RKO (cell line): ENCODE results near the gene MINK1.
"Not testable (repeated sequence)": the region's sequence is repeated elsewhere in the genome, so short reads cannot be mapped to it uniquely, and the experiment has no call there.

ENCODE experiments used
- DNase-seq: peaks from one replicate; pipeline ENCODE4 v3.0.0-alpha.2; 2016; ENCODE audit warnings: low spot score

Gene MINK1

DNA sequence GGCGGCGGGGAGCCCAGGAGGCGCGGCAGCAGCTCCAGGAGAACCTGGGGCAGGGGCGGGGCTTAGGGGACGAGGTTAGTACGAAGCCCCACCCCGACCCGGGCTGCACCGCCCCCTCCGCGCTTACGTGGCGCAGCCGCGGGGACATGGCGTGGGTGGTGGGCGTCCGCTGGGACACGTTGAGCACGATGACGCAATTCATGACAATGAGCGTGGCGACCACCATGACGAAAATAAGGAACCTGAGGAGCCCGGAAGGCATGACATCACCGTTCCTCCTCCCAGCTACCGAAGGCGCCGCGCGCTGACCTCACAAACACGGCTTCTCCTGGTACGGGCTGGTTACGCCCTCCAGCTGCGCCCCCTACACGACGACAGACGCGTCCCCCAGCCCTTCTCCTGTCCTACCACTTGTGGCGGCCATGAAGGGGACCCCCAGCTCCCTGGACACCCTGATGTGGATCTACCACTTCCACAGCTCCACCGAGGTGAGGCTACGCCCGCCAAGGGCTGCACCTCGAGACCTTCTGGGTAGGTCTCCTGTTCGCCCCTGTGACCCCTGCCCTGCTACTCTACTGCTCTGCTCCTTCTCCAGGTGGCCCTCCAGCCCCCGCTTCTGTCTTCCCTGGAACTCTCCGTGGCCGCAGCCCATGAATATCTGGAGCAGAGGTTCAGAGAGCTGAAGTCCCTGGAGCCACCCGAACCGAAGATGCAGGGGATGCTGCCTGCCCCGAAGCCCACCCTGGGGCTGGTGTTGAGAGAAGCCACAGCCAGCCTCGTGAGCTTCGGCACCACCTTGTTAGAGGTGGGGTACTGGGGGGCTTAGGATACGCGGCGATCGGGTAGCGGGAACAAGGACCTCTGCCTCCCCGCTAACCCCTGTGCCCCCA, 66.4 kb downstream of the MINK1 start, which contains the start of gene C17orf107:
TSS of gene C17orf107 (plus strand) at position 196 of the 890 bp plus-strand sequence. CDS start at position 423, 227 bp downstream.
- no peak for DNase-seq

DNA sequence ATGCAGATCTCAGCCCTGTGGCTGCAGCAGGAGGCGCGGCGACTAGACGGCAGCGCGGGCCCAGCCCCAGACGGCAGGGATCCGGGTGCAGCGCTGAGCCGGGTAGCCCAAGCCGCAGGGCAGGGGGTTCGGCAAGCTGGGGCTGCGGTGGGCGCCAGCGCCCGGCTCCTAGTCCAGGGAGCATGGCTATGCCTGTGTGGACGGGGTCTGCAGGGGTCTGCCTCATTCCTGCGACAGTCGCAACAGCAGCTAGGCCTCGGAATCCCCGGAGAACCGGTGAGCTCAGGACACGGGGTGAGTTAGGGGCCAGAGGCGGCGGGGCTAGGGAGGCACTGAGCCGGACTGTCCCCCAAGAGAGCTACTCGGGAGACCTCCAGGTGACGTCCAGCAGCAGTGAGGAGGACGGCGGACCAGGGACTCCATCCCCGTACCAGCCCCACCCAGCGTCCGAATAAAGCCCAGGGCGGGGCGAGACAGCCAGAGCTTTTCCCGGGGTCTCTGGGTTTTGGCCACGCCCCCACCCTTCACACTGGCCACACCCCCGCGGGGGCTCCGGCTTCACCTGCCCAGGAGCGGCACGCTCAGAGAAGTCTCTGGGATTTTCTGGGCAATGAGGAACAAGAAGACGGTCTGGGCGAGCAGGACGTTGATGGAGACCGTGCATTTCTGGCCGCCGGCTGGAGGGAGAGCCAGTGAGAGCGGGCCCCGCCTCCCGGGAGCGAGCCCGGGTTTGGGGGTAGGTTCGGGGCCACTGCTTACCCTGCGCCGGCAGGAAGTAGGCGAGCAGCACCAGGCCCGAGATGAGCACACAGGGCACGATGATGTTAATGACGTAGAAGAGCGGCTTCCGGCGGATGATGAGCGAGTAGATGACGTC, 67.3 kb downstream of the MINK1 start:
- DNase-seq, result no peak

DNA sequence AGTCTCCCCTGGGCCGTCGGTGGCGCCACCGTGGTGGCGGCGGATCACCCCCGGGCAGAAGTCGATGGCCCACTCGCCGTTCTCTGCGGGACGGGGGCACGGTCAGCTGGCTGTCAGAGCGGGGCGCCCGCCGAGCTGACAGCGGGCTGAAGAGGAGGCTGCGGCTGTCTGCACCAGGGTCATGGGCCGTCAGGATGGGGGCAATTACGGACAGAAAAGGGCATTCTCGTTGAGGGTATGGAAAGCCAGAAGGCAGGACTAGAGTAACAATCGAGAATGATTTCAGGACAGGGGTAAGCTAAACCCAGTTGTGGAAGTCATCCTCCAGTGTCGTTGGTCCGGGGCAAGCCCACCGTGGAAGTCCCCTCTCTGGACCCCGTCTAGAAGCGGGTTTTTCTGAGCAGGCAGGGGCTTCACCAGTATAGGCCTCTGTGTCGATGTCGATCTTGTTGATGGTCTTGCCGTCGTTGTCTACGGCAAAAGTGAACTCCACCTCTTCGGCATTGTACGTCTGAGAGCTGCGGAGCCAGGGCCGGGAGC, 68.0 kb downstream of the MINK1 start:
- DNase-seq, result no peak

DNA sequence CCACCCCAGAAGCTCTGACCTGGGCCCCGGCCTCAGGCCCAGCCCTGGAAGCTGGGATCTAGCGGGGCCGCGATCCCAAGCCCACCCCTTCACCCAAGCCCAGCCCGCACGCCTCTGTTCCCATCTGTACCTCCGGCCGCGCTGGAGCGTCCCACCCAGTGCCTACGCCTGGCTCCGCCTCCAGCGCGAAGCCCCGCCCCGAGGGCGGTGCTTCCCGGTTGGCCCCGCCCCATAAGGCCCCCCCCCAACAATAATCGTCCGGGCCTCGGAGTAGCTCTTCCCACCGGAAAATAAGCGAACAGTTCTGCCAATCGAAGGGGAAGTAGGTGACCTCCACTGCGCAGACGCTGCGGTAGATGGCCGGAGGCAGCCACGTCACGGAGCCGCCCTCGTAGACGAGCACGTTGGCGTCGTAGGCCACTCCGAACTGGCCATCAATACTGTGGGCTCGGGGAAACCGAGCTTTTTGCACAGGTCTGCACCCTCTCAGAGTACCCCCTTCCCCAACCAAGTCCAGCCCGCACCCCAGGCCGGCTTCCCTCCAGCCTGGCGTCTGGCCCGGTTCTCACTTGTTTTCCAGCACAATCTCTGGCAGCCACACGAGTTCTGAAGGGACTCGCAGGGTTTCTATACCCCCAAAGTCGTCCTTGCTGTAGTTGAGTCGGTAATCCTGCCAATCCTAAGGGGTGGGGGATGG, 68.7 kb downstream of the MINK1 start:
- no peak for DNase-seq

DNA sequence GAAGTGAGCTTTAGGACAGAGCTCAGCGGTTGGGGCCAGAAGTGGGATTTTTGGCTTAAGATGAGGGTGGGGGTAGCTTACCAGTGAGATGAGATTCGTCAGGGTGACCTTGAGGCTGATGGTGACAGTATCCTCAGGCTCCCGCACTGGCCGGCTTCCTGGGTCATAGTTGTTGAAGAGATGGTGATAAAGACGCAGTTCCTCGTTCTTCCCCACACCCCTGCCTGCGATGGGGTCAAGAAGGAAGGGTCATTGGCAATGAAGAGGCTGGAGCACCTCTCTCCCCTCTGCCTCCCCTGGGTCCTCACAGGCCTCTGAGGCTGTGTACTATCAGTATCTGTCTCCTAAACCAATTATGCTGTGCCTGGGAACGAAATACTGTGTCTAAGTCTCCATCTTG, 69.4 kb downstream of the MINK1 start:
- DNase-seq, result no peak

DNA sequence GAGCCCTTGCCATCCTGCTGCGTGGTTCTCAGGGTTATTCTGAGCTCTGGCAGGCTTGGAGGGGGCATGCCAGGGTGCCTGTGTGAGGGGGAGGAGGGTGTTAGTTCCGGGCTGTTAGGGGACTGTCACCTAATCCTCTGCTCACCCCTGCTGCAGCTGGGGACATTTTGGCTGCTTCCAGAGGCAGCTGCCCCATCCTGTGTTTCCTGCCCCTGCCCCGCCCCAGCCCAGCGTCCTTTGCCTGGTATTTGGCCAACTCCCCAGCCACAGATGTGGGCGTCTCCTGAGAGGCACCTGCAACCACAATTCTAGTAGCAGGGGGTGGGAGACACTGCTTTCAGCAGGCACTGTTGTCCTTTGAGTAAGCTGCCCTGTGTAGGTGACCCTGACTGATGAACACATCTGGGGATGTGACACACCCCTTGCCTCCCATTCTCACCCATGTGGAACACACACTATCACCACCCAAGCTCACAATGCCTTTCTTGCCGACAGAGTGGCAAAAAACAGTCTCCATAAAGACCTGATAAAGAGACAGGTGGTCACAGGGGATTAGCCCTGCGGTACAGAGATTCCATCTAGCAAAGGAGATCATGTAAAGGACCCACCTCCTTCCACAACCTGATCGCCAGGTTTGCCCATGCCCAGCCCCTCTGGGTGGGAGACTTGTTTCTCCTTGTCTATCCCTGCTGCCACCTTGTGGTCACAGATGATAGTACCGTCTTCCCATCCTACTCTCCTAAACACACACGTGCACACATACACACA, 70.1 kb downstream of the MINK1 start, which contains the start of gene CHRNE:
TSS of gene CHRNE (minus strand) at position 48 of the 768 bp plus-strand sequence. CDS start at position 13, 35 bp downstream.
- DNase-seq, result peak; percentile 64

DNA sequence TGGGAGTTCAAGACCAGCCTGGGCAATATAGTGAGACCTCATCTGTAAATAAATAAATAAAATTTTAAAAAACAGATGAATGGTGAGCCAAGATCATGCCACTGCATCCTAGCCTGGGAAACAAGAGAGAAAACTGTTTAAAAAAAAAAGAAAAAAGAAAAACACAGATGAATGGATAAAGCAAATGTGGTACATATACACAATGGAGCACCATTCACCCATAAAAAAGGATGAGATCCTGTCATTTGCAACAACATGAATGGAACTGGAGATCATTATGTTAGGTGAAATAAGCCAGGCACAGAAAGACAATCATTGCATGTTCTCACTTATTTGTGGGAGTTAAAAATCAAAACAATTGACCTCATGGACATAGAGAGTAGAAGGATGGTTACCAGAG, 73.5 kb downstream of the MINK1 start:
- not testable (repeated sequence) for DNase-seq

DNA sequence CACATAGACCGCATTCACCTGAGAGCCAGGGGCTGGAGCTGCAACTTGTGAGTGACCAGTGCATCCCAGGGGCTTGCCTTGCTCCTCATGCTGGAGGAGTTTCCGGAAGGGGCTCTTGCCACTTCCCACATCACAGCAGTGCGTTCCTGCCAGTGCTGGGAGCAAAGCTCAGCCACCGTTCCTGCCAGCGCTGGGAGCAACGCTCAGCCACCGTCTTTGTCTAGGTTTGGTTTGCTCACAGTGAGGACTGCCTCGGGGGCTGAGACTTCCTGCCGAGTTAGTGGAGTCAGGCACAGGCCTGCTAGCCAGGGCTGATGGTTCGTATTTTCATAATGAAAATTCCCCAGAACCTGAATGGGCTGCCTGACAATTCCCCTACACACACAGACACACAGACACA, 75.2 kb downstream of the MINK1 start:
- DNase-seq, result no peak

DNA sequence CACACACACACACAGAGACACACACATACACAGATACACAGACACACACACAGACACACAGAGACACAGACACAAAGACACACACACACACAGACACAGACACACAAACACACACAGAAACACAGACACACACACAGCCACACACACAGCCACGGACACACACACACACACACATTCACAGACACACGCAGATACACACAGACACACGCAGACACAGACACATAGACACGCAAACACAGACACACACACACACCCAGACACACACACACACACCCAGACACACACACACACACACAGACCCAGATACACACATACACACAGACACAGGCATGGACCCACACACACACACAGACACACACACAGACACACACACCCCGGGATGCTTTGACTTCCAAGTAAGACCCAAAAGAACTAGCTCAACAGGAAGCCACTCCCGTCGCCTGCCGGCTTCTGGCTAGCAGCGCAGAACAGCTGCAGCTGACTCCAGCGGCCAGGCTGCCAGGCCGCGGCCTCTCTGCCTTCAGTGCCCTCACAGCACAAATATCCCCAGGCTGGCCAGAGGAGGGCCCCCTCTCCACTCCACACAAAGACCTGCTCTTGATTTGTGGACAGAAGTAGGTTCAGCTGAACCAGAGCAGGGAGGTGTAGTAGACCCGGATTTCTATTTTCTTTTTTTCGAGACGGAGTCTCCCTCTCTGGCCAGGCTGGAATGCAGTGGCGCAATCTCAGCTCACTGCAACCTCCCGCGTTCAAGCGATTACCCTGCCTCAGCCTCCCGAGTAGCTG, 75.8 kb downstream of the MINK1 start:
- peak; percentile 90 for DNase-seq

DNA sequence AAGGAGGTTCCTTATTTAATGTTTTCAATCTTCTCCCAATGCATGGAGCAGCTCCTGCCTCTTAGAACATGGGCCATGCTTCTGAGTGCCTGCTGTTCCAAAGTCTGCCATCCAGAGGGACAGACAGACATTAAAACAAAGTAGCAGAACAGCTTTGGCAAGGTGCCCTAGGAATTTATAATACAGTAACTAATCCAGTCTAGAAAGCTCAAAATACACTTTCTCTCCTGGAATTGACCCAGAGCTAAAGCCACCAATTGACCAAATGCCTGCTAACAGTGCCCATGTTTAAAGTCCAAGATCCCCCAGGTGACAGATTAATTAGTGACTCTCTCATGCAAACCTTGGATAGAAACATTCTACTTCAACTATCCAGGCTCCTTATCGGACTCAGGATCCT, 80.9 kb downstream of the MINK1 start:
- peak; percentile 23 for DNase-seq

DNA sequence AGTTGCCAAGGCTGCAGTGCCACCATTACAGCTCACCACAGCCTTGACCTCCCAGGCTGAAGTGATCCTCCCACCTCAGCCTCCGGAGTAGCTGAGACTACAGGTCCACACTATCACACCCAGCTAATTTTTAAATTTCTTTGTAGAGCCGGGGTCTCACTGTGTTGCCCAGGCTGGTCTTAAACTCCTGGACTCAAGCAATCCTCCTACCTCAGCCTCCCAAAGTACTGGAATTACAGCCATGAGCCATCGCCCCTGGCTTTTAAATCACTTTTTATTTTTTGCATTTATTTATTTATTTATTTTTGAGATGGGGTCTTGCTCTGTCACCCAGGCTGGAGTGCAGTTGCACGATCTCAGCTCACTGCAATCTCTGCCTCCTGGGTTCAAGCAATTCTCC, 81.4 kb downstream of the MINK1 start:
- not testable (repeated sequence) for DNase-seq

DNA sequence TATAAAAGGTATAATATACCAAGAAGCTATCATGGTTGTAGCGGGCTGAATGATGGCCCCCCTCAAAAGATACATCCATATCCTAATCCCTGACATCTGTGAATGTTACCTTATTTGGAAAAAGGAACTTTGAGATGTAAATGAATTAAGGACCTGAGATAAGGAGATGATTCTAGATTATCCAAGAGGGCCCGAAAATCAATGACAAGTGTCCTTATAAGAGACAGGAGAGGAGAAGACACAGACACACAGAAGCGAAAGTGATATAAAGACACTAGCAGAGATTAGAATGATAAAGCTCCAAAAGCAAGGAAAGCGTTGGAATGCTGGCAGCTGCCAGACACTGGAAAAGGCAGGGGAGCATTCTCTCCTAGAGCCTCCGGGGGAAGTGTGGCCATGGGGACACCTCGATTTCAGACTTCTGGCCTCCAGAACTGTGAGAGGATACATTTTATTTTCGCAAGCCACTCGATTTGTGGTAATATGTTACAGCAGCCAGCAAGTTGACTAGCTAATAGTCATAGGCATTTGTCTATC, 86.4 kb downstream of the MINK1 start:
- no peak for DNase-seq

DNA sequence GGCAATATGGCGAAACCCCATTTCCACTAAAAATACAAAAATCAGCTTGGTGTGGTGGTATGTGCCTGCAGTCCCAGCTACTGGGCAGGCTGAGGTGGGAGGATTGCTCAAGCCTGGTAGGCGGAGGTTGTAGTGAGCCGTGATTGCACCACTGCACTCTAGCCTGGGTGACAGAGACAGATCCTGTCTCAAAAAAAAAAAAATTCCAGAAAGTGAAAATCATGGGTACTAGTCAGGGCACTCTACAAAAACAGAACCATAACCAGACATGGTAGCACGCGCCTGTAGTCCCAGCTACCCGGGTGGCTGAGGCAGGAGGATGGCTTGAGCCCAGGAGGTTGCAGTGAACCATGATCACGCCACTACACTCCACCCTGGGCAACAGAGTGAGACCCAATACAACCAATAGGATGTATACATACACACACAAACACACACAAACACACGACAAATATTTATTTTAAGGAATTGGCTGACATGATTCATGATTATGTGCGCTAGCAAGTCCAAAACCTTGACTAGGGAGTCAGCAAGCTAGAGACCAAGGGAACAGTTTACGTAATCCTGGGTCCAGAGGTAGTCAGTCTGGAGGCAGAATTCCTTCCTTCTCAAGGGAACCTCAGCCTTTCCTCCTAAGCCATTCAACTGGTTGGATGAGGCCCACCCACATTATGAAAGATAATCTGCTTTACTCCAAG, 87.4 kb downstream of the MINK1 start:
- DNase-seq, result no peak

DNA sequence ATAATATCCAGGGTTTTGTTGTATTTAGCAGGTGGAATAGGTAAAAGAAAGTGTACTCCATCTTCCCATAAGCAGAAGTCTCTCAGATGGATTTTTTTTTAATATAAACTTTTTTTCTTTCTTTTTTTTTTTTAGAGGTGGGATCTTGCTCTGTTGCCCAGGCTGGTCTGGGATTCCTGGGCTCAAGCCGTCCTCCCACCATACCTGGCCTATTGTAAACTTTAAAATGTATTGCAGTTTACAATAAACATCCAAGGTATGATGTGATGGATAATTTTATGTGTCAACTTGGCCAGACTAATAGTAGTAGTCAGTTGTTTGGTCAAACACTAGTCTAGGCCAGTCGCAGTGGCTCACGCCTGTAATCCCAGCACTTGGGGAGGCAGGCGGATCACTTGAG, 88.2 kb downstream of the MINK1 start:
- no peak for DNase-seq

DNA sequence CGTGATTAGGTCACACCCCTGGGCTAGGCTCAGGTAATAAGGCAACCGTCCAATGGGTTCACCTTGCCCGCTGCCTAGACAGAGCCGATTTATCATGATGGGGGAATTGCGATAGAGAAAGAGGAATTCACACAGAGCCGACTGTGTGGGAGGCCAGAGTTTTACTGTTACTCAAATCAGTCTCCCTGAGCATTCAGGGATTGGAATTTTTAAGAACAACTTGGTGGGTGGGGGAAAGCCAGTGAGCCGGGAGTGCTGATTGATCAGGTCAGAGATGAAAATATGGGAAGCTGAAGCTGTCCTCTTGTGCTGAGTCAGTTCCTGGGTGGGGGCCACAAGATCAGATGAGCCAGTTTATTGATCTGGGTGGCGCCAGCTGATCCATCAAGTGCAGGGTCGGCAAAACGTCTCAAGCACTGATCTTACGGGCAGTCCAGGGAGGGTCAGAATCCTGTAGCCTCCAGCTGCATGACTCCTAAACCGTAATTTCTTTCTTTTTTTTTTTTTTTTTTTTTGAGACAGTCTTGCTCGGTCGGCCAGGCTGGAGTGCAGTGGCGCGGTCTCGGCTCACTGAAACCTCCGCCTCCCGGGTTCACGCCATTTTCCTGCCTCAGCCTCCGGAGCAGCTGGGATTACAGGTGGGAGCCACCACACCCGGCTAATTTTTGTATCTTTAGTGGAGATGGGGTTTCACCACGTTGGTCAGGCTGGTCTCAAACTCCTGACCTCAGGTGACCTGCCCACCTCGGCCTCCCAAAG, 93.6 kb downstream of the MINK1 start:
- not testable (repeated sequence) for DNase-seq

DNA sequence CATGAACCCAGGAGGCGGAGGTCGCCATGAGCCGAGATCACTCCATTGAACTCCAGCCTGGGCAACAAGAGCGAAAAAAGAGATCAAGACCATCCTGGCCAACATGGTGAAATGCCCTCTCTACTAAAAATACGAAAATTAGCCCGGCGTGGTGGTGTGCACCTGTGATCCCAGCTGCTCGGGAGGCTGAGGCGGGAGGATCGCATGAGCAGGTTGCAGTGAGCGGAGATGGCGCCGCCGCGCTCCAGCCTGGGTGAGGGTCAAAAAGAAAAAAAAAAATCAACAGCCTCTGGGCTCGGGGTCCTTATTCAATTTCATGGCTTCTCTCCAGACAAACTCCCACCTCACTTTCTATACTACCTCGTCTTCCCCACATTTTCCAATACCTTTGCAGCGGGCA, 95.7 kb downstream of the MINK1 start:
- DNase-seq, result no peak

DNA sequence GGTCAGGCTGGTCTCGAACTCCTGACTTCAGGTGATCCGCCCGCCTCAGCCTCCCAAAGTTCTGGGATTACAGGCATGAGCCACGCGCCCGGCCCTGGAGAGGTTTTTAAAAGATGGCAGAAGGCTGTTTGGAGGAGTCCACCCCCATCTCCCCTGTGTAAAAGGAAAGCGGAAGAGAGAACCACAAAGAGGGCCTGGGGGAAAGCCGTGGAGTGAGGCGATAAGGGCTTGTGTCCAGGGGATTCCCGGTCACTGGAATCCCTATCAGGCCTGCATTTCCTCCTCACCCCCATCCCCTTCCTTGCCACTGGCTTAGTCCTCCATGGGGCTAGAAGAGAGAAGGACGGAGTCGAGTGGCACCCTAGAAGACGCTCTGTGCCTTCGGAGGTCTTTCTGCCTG, 98.8 kb downstream of the MINK1 start, which contains the start of gene GP1BA:
TSS of gene GP1BA (plus strand) at position 315 of the 400 bp plus-strand sequence. CDS start 328 bp downstream, outside the sequence.
- no peak for DNase-seq

DNA sequence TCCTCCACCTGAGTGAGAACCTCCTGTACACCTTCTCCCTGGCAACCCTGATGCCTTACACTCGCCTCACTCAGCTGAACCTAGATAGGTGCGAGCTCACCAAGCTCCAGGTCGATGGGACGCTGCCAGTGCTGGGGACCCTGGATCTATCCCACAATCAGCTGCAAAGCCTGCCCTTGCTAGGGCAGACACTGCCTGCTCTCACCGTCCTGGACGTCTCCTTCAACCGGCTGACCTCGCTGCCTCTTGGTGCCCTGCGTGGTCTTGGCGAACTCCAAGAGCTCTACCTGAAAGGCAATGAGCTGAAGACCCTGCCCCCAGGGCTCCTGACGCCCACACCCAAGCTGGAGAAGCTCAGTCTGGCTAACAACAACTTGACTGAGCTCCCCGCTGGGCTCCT, 99.6 kb downstream of the MINK1 start:
- no peak for DNase-seq
